SK-N-MC (cell line): ENCODE data around the gene GNAQ.

Experiments used
- EZH2 ChIP-seq: fragments of 200-600 bp; sonication (generic); IDR thresholded peaks from one replicate; pipeline ENCODE4 v1.6.1; 2017; ENCODE audit warnings: antibody characterized with exemption
- POLR2AphosphoS5 ChIP-seq: IDR thresholded peaks from 2 replicates; pipeline ENCODE4 v1.6.1; 2012; ENCODE audit warnings: mild to moderate bottlenecking, low read depth, low read length, borderline replicate concordance

DNA sequence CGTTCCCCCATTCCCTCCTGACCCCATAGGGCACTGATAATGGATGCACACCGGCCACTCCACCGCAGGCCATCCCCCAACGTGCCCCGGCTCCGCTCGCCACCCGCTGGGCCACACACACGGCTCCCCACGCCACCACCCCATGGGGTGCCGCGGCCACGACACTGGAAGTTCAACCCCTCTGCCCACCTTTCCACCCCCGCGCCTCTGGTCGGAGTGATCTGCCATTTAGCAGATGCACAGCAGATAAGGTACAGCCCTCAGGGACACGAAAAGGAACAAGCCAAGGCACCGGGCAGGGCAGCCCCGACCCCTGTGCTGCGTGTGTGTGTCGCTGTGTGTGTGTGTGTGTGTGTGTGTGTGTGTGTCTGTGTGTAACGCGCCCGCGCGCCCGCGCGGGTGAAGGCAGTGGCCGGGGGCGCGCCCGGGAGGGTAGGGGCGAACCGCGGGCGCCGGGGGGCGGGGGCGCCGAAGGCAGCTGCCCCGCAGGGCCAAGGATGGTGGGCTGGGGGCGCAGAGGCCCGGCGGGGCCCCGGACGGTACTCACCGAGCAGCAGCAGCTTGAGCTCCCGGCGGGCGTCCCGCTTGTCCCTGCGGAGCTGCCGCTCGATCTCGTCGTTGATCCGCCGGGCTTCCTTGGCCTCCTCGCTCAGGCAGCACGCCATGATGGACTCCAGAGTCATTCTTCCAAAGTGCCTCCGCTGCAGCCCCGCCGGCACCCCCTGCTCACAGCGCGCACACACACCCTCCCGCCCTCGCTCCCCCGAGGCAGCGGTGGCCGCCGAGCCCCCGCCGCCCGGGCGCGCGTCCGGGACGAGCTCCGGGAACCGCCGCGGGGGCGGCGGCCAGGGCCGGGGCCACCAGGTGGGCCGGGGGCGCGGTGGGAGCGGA, 813 bp downstream of the GNAQ start:
- TF ChIP-seq POLR2AphosphoS5 (no peak), EZH2 (no peak)
